Measurements from ENCODE around the gene COL25A1. TPM values are rescaled to one million over a fixed set of nuclear protein-coding genes. Genes with fewer than 3 reads are reported as not detected.

The COL25A1 gene
- total and polyA plus RNA-seq, 2 experiments from 2014 or later = 0.25 TPM; not detected in 1

DNA sequence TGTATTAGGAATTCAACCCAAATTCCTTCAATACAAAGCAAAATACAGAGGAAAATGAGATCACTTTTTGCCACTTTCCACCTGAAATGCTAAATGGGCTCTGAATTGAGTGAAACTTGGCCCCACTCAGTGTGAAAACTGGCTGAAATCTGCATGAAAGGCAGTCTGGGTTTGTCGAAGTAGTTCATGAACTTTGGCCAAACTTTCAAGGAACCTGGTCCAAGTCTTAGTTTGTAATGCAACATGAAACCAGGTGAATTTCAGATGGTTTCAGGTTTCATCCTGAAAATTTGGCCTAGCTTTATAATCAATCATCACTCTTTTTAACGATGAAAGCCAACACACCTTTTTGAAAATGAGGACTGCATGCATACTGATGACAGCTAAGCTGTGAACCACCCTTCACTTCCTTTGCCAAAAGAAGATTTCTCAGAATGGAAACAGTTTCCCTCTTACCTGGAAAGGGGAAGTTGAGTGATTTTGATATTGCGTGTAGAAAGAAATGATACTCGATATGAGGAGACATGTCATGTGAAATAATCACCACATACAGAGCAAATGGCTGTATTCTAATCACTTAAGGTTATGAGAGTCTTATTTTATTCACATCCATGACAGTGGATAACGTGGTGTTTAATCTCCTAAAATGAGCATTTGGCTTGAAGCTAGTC, 329.7 kb downstream of the COL25A1 start:
- Histone ChIP-seq H3K9ac (no peak overlapping the region), H3K27me3 (replicated peaks; ENCODE audit: insufficient read depth) (0 out of 2 replicates have a peak, but pooled peaks cover 3% of the 10 kb centered on the region), H3K79me2 (ENCODE audit: insufficient read depth) (no peaks in the 10 kb centered on the region), H3K27ac (no peak overlapping the region), H3K4me2 (ENCODE audit: unreplicated experiment) (no peak overlapping the region), H3K4me3 (no peak overlapping the region), H3K9me2 (ENCODE audit: insufficient read depth) (peaks cover 7% of the 10 kb centered on the region; the same call in 1 of the 2 replicates), H3F3A (ENCODE audit: insufficient read depth) (no peaks in the 10 kb centered on the region), H3K9me3 (ENCODE audit: low read depth) (no peaks in the 10 kb centered on the region), H3K36me3 (ENCODE audit: low read depth) (no peaks in the 10 kb centered on the region), H2AFZ (no peak overlapping the region), H3K4me1 (ENCODE audit: insufficient read depth) (no peaks in the 10 kb centered on the region), H4K20me1 (ENCODE audit: insufficient read depth) (no peaks in the 10 kb centered on the region)
- no peak for TF ChIP-seq EZH2 (IDR thresholded peaks at IDR 0.05; ENCODE audit: insufficient read depth, poor library complexity, severe bottlenecking)
- no peak for TF ChIP-seq EZH2phosphoT487 (IDR thresholded peaks at IDR 0.05; ENCODE audit: insufficient read depth, low read depth)
- no peak for DNase-seq
- 64 to 66% methylated on average over 5 of the region's 5 CpGs for WGBS, 2 experiments (ENCODE audit: low coverage in 1 of 2, low lambda C conversion rate in 2 of 2, missing lambda C conversion rate in 2 of 2)
- in situ Hi-C loops (cut with MboI) = no loop called here

DNA sequence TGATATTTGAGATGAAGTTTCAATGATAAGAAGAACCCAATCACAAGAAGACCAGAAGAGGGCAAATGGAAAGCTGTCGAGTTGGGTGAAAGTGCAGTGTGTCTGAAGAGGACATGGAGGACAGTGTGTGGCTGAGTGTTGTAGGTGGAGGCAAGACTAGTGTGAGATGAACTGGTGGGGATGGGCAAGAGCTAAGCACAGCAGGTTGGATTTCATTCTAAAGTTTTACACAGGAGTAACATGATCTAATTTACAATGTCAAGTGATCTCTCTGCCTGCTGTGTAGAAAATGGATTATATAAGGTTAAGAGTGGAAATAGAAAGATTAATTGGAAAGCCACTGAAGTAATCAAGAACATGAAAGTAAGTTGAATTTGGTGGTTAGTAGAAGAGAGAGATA, 331.0 kb downstream of the COL25A1 start:
- DNase-seq = no peak
- TF ChIP-seq EZH2phosphoT487 (IDR thresholded peaks at IDR 0.05; ENCODE audit: insufficient read depth, low read depth) (no peak), EZH2 (IDR thresholded peaks at IDR 0.05; ENCODE audit: insufficient read depth, poor library complexity, severe bottlenecking) (no peak)
- Histone ChIP-seq H3K4me1 (ENCODE audit: insufficient read depth) (no peaks in the 10 kb centered on the region), H3K27ac (no peak overlapping the region), H3K36me3 (ENCODE audit: low read depth) (no peaks in the 10 kb centered on the region), H3K79me2 (ENCODE audit: insufficient read depth) (no peaks in the 10 kb centered on the region), H3K27me3 (replicated peaks; ENCODE audit: insufficient read depth) (0 out of 2 replicates have a peak, but pooled peaks cover 3% of the 10 kb centered on the region), H3F3A (ENCODE audit: insufficient read depth) (no peaks in the 10 kb centered on the region), H3K9me2 (ENCODE audit: insufficient read depth) (peaks cover 7% of the 10 kb centered on the region; the same call in 1 of the 2 replicates), H3K4me3 (no peak overlapping the region), H3K9ac (no peak overlapping the region), H3K9me3 (ENCODE audit: low read depth) (no peaks in the 10 kb centered on the region), H2AFZ (no peak overlapping the region), H3K4me2 (ENCODE audit: unreplicated experiment) (no peak overlapping the region), H4K20me1 (ENCODE audit: insufficient read depth) (no peaks in the 10 kb centered on the region)
- 0 to 6% methylated on average over 1 of the region's 1 CpG for WGBS, 2 experiments (ENCODE audit: low coverage in 1 of 2, low lambda C conversion rate in 2 of 2, missing lambda C conversion rate in 2 of 2)
- in situ Hi-C loops (cut with MboI) = no loop called here

DNA sequence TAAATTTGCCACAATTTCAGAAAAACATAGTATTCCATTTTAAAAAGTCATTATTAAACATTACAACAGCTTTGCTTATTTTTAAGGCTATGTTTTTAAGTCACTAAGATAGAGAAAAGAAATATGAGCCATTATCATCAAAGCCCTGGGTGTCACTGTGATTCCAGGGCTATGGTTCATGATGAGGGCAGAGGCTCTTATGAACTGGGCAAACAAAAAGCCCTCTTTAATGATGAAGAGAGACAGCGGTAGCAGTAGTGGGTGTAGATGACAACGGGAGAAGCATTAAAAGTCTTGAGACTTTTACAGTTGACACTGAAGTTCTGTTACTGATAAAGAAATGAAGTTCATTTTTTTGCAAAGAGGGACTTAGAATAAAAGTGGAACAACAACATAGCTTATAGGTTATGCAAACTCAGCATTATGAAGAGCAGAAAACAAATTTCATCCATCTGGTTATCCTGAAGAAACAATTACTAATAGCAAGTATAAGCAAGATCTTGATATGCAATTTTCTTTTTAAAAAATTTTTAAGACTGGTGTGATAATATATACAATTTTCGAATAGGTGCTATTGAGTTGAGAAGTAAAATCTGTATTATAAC, 336.9 kb downstream of the COL25A1 start:
- no peak for DNase-seq

DNA sequence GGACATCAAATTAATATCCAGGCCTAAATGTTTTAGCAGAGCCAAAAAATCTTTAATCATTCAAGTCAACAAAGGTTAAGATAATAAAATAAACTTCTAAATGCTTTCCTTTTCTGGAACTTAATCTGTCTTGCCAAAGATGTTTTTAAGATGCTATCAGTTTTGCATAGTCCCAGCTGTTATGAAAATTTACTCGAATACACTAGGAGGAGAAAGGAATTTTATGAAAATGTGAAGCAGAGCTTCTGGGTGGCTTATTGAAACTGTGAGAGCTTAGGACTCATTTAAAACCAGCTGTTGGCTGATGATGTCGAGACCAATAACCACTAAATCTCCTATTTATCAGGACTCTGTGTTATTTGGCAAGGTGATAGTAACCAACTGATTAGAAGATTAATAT, 337.4 kb downstream of the COL25A1 start:
- in situ Hi-C loops (cut with MboI) = no loop called here
- WGBS, 2 experiments (ENCODE audit: low coverage in 1 of 2, low lambda C conversion rate in 2 of 2, missing lambda C conversion rate in 2 of 2) = 11 to 31% methylated on average over 2 of the region's 2 CpGs

More for the DNA sequence above, 336.9 kb downstream of the COL25A1 start:
- no peaks in the 10 kb centered on the region for H3K9me3 ChIP-seq (ENCODE audit: low read depth)
- in situ Hi-C loops (cut with MboI) = no loop called here
- no peaks in the 10 kb centered on the region for H4K20me1 ChIP-seq (ENCODE audit: insufficient read depth)
- no peak overlapping the region for H2AFZ ChIP-seq
- H3K27me3 ChIP-seq (replicated peaks; ENCODE audit: insufficient read depth) = no peaks in the 10 kb centered on the region
- no peaks in the 10 kb centered on the region for H3K4me1 ChIP-seq (ENCODE audit: insufficient read depth)
- H3K4me3 ChIP-seq = no peak overlapping the region
- H3K27ac ChIP-seq = no peak overlapping the region
- H3F3A ChIP-seq (ENCODE audit: insufficient read depth) = no peaks in the 10 kb centered on the region
- H3K4me2 ChIP-seq (ENCODE audit: unreplicated experiment) = no peak overlapping the region
- H3K9ac ChIP-seq = no peak overlapping the region
- H3K9me2 ChIP-seq (ENCODE audit: insufficient read depth) = no peaks in the 10 kb centered on the region
- 62 to 64% methylated on average over 3 of the region's 3 CpGs for WGBS, 2 experiments (ENCODE audit: low coverage in 1 of 2, low lambda C conversion rate in 2 of 2, missing lambda C conversion rate in 2 of 2)
- H3K36me3 ChIP-seq (ENCODE audit: low read depth) = no peaks in the 10 kb centered on the region
- no peaks in the 10 kb centered on the region for H3K79me2 ChIP-seq (ENCODE audit: insufficient read depth)
- no peak for TF ChIP-seq EZH2 (IDR thresholded peaks at IDR 0.05; ENCODE audit: insufficient read depth, poor library complexity, severe bottlenecking)
- no peak for TF ChIP-seq EZH2phosphoT487 (IDR thresholded peaks at IDR 0.05; ENCODE audit: insufficient read depth, low read depth)

More for the DNA sequence above, 337.4 kb downstream of the COL25A1 start:
- Histone ChIP-seq H3F3A (ENCODE audit: insufficient read depth) (no peaks in the 10 kb centered on the region), H4K20me1 (ENCODE audit: insufficient read depth) (no peaks in the 10 kb centered on the region), H2AFZ (no peak overlapping the region), H3K4me3 (no peak overlapping the region), H3K9ac (no peak overlapping the region), H3K9me3 (ENCODE audit: low read depth) (no peaks in the 10 kb centered on the region), H3K9me2 (ENCODE audit: insufficient read depth) (no peaks in the 10 kb centered on the region), H3K27ac (no peak overlapping the region), H3K36me3 (ENCODE audit: low read depth) (no peaks in the 10 kb centered on the region), H3K4me1 (ENCODE audit: insufficient read depth) (no peaks in the 10 kb centered on the region), H3K27me3 (replicated peaks; ENCODE audit: insufficient read depth) (no peaks in the 10 kb centered on the region), H3K4me2 (ENCODE audit: unreplicated experiment) (no peak overlapping the region), H3K79me2 (ENCODE audit: insufficient read depth) (no peaks in the 10 kb centered on the region)
- DNase-seq = no peak
- TF ChIP-seq EZH2 (IDR thresholded peaks at IDR 0.05; ENCODE audit: insufficient read depth, poor library complexity, severe bottlenecking) (no peak), EZH2phosphoT487 (IDR thresholded peaks at IDR 0.05; ENCODE audit: insufficient read depth, low read depth) (no peak)
